ENCODE measurements around the gene VMAC. TPM values are rescaled to one million over a fixed set of nuclear protein-coding genes. Genes with fewer than 3 reads are reported as not detected.

VMAC gene
- total and polyA plus RNA-seq, 2 of the 8 experiments (the other 6 are each of a cell fraction or from before 2014, with no cell fraction given): 1.3 to 2.2 TPM

DNA sequence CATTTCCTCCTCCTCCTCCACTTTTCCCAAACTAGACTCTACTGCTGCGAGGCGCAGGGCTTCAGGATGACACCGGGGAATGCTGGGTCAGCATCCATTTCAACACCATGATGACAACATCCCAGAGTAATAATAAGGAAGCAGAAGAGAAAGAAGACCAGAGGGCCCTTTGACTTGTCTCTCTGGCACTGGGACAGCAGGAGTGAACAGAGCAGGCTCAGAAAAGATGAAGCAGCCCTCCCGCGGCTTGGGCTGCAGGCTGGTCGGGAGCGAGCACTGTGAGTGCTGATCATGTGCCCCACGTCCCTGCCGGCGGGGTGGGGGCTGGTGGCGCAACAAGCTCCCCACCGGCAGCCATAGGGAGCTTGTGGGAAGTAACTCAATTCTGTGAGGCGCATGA, 42.8 kb downstream of the VMAC start (continued):
- no peak for TF ChIP-seq ZNF274 (IDR thresholded peaks at IDR 0.05; ENCODE audit: borderline replicate concordance, extremely low read depth, low read length)
- no peak for TF ChIP-seq EP300 (IDR thresholded peaks at IDR 0.05; ENCODE audit: borderline replicate concordance in 1 of 2, low read depth in 2 of 2, low read length in 2 of 2)
- no peak for TF ChIP-seq SP1 (IDR thresholded peaks at IDR 0.05; ENCODE audit: low read depth, low read length)
- TF ChIP-seq RFX5 (IDR thresholded peaks at IDR 0.05; ENCODE audit: borderline replicate concordance, low read depth, low read length): no peak
- TF ChIP-seq SIRT6 (IDR thresholded peaks at IDR 0.05; ENCODE audit: low read length): no peak
- TF ChIP-seq HDAC6 (IDR thresholded peaks at IDR 0.05; ENCODE audit: low read depth, low read length): no peak
- no peak for TF ChIP-seq RBBP5 (IDR thresholded peaks at IDR 0.05; ENCODE audit: borderline replicate concordance, low read depth, low read length)
